Neural cell (in vitro differentiated cells): ENCODE data around the gene CPVL.

Source experiments
- CTCF ChIP-seq: fragments of 450-650 bp; IDR thresholded peaks from 2 replicates; pipeline ENCODE4 v1.5.1; 2014; ENCODE audit warnings: antibody characterized with exemption, mild to moderate bottlenecking, moderate library complexity; ENCODE audit not compliant: poor library complexity, severe bottlenecking
- EP300 ChIP-seq: fragments of 450-650 bp; conservative IDR thresholded peaks from 2 replicates; pipeline ENCODE4 v1.6.1; 2014; ENCODE audit warnings: antibody characterized with exemption, mild to moderate bottlenecking, moderate library complexity; ENCODE audit not compliant: poor library complexity, severe bottlenecking
- EZH2 ChIP-seq: fragments of 200-600, 300-800 bp; shearing (Covaris generic), sonication (generic); IDR thresholded peaks from 2 replicates; pipeline ENCODE4 v1.6.1; 2014; ENCODE audit warnings: antibody characterized with exemption, low read length, borderline replicate concordance, mild to moderate bottlenecking; ENCODE audit not compliant: insufficient read depth, poor library complexity, severe bottlenecking
- POLR2AphosphoS5 ChIP-seq: IDR thresholded peaks from 2 replicates; pipeline ENCODE4 v1.6.1; 2012
- RAD21 ChIP-seq: fragments of 450-650 bp; conservative IDR thresholded peaks from 2 replicates; pipeline ENCODE4 v1.6.1; 2014; ENCODE audit warnings: antibody characterized with exemption, mild to moderate bottlenecking, moderate library complexity
- REST ChIP-seq: IDR thresholded peaks from 2 replicates; pipeline ENCODE4 v1.6.1; 2012; ENCODE audit warnings: borderline replicate concordance
- TAF1 ChIP-seq: IDR thresholded peaks from 2 replicates; pipeline ENCODE4 v1.6.1; 2012; ENCODE audit warnings: low read depth

GRCh38 chr7:28986028-28986764, 160.1 kb downstream of the CPVL start:
- TF ChIP-seq CTCF (no peak), POLR2AphosphoS5 (no peak), TAF1 (no peak), REST (no peak), EP300 (no peak), RAD21 (no peak), EZH2 (no peak)
